ENCODE results near the gene TSPAN7. TPM values are rescaled to one million over a fixed set of nuclear protein-coding genes. Genes with fewer than 3 reads are reported as not detected.

Gene TSPAN7
- total and polyA plus RNA-seq, 2 donors (not counting 1 experiment from before 2014, with no cell fraction given) = 0.07 to 0.32 TPM

DNA sequence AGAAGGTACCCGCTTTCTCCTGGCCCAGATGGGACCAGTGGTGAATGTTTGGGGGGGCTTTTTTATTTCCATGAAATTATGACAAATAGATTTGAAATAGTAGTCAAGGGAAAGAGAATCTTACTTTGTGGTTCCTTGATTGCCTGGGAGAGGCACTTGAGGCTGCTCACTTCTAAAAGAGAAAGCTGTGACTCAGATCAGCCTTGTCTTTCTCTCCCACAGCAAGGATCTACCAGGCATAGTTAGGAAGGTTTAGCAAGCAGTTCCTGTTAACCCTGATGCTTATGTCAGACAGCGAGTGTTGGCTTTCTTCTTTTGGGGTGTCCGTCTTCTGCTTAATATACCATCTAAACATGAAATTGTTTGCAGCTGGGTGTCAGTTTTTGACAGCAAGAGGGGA, 114.5 kb downstream of the TSPAN7 start:
- POLR2A ChIA-PET = no interaction called here

DNA sequence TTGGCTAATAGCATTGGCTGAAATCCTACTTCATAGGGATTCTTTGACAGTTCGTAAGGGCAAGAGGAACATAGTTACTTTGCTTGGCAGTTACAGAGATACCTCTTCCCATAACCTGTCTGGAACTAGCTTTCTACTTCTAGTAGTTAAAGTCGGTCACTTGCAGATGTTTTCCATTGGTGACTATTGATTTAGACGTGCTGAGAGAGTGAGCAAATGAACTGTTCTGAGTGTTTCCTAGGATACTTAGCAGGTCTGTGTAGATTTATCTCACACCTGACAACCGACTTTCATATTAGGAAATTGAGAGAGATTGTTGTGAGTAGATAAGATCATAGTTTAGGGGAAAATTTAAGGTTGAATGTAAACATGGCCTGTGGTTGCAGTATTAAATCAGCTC, 116.8 kb downstream of the TSPAN7 start:
- intact Hi-C loops (cut with micrococcal nuclease) = no loop called here
- 20% methylated on average over 1 of the region's 4 CpGs for WGBS (ENCODE audit: insufficient coverage)
- ATAC-seq (ENCODE audit: low read depth) = no peak

More for the DNA sequence above, 114.5 kb downstream of the TSPAN7 start:
- Mint-ChIP-seq H3K27me3 (peaks cover 9% of the 10 kb centered on the region), H3K9me3 (ENCODE audit: insufficient read depth) (no peaks in the 10 kb centered on the region), H3K27ac (no peak overlapping the region), H3K4me3 (no peak overlapping the region), H3K4me1 (no peaks in the 10 kb centered on the region)
- H4K20me1 ChIP-seq (ENCODE audit: control insufficient read depth, insufficient read depth, low read length, poor library complexity, severe bottlenecking) = no peaks in the 10 kb centered on the region
- no peaks in the 10 kb centered on the region for H3K79me2 ChIP-seq (ENCODE audit: control insufficient read depth, insufficient read depth, low read length)
- no peak overlapping the region for H2AFZ ChIP-seq (ENCODE audit: insufficient read depth, low read depth, low read length, poor library complexity, severe bottlenecking)
- DNase-seq (no peak), ATAC-seq (ENCODE audit: low read depth) (no peak)
- TF ChIP-seq, protein P1, sequence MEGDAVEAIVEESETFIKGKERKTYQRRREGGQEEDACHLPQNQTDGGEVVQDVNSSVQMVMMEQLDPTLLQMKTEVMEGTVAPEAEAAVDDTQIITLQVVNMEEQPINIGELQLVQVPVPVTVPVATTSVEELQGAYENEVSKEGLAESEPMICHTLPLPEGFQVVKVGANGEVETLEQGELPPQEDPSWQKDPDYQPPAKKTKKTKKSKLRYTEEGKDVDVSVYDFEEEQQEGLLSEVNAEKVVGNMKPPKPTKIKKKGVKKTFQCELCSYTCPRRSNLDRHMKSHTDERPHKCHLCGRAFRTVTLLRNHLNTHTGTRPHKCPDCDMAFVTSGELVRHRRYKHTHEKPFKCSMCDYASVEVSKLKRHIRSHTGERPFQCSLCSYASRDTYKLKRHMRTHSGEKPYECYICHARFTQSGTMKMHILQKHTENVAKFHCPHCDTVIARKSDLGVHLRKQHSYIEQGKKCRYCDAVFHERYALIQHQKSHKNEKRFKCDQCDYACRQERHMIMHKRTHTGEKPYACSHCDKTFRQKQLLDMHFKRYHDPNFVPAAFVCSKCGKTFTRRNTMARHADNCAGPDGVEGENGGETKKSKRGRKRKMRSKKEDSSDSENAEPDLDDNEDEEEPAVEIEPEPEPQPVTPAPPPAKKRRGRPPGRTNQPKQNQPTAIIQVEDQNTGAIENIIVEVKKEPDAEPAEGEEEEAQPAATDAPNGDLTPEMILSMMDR (IDR thresholded peaks at IDR 0.05) = no peak
- no peak for TF ChIP-seq EZH2 (IDR thresholded peaks at IDR 0.05; ENCODE audit: borderline replicate concordance, insufficient read depth, low read depth, low read length, poor library complexity, severe bottlenecking)
- CTCF ChIA-PET = no interaction called here
- intact Hi-C loops (cut with micrococcal nuclease) = no loop called here
- H3K9ac ChIP-seq (ENCODE audit: low read length) = no peak overlapping the region
- WGBS (ENCODE audit: insufficient coverage) = 80% methylated on average over 1 of the region's 3 CpGs
- H3K9me3 ChIP-seq (ENCODE audit: control extremely low read depth in 1 of 3, control insufficient read depth in 2 of 3, insufficient read depth in 1 of 3, low read length in 2 of 3) = no peaks in the 10 kb centered on the region
- H3K36me3 ChIP-seq (replicated peaks in 1 of 2; ENCODE audit: control extremely low read depth in 1 of 2, control insufficient read depth in 1 of 2, extremely low read depth in 1 of 2, insufficient read depth in 2 of 2, low read length in 1 of 2) = no peaks in the 10 kb centered on the region
- H3K4me2 ChIP-seq (replicated peaks; ENCODE audit: low read depth, low read length, poor library complexity, severe bottlenecking) = no peak overlapping the region
- no peaks in the 10 kb centered on the region for H3K4me1 ChIP-seq (ENCODE audit: control insufficient read depth in 2 of 2, insufficient read depth in 2 of 2, low read length in 2 of 2)
- no peak overlapping the region for H3K4me3 ChIP-seq (ENCODE audit: control extremely low read depth in 1 of 5, extremely low read depth in 1 of 5, insufficient read depth in 1 of 5, low read depth in 2 of 5, low read length in 4 of 5)
- no peaks in the 10 kb centered on the region for H3K27me3 ChIP-seq (replicated peaks in 1 of 4; ENCODE audit: control extremely low read depth in 1 of 4, control insufficient read depth in 3 of 4, insufficient read depth in 4 of 4, low read length in 3 of 4)
- H3K27ac ChIP-seq (ENCODE audit: low read length in 2 of 2) = no peak overlapping the region

More for the DNA sequence above, 116.8 kb downstream of the TSPAN7 start:
- CTCF ChIA-PET = no interaction called here
- Histone ChIP-seq H3K79me2 (ENCODE audit: control insufficient read depth, insufficient read depth, low read length) (no peaks in the 10 kb centered on the region), H3K27ac (ENCODE audit: low read length in 2 of 2) (no peak overlapping the region), H3K9ac (ENCODE audit: low read length) (no peak overlapping the region), H3K9me3 (ENCODE audit: control extremely low read depth in 1 of 3, control insufficient read depth in 2 of 3, insufficient read depth in 1 of 3, low read length in 2 of 3) (no peaks in the 10 kb centered on the region), H4K20me1 (ENCODE audit: control insufficient read depth, insufficient read depth, low read length, poor library complexity, severe bottlenecking) (no peaks in the 10 kb centered on the region), H3K4me1 (ENCODE audit: control insufficient read depth in 2 of 2, insufficient read depth in 2 of 2, low read length in 2 of 2) (no peaks in the 10 kb centered on the region), H3K27me3 (replicated peaks in 1 of 4; ENCODE audit: control extremely low read depth in 1 of 4, control insufficient read depth in 3 of 4, insufficient read depth in 4 of 4, low read length in 3 of 4) (no peaks in the 10 kb centered on the region), H3K4me2 (replicated peaks; ENCODE audit: low read depth, low read length, poor library complexity, severe bottlenecking) (no peak overlapping the region), H2AFZ (ENCODE audit: insufficient read depth, low read depth, low read length, poor library complexity, severe bottlenecking) (no peak overlapping the region), H3K4me3 (ENCODE audit: control extremely low read depth in 1 of 5, extremely low read depth in 1 of 5, insufficient read depth in 1 of 5, low read depth in 2 of 5, low read length in 4 of 5) (no peak overlapping the region), H3K36me3 (replicated peaks in 1 of 2; ENCODE audit: control extremely low read depth in 1 of 2, control insufficient read depth in 1 of 2, extremely low read depth in 1 of 2, insufficient read depth in 2 of 2, low read length in 1 of 2) (no peaks in the 10 kb centered on the region)
- no peaks in the 10 kb centered on the region for H3K9me3 Mint-ChIP-seq (ENCODE audit: insufficient read depth)
- no peak overlapping the region for H3K27ac Mint-ChIP-seq
- peaks cover 12% of the 10 kb centered on the region for H3K27me3 Mint-ChIP-seq
- POLR2A ChIA-PET = no interaction called here
- H3K4me1 Mint-ChIP-seq = no peaks in the 10 kb centered on the region
- no peak overlapping the region for H3K4me3 Mint-ChIP-seq
- TF ChIP-seq EZH2 (IDR thresholded peaks at IDR 0.05; ENCODE audit: borderline replicate concordance, insufficient read depth, low read depth, low read length, poor library complexity, severe bottlenecking) = no peak
- TF ChIP-seq, protein P1 (IDR thresholded peaks at IDR 0.05) = no peak
- no peak for DNase-seq

Measured in B cell (primary cell).